ENCODE data around the gene PGBD1.
A peak's percentile ranks its signal among the peaks of the same experiment; 100 is the strongest.

The PGBD1 gene

GRCh38 chr6:28351087-28351486, 69.7 kb downstream of the PGBD1 start:
- no peak for TF ChIP-seq CTCF (IDR thresholded peaks at IDR 0.05; ENCODE audit: low read depth, low read length, missing control alignments)
- peak overlapping the region; percentile 84 for H3K4me3 ChIP-seq (replicated peaks; ENCODE audit: low read depth, low read length)
- DNase-seq (ENCODE audit: extremely low read depth, low read depth): no peak

GRCh38 chr6:28351493-28351925, 70.1 kb downstream of the PGBD1 start:
- DNase-seq (ENCODE audit: extremely low read depth, low read depth): no peak
- H3K4me3 ChIP-seq (replicated peaks; ENCODE audit: low read depth, low read length): no peak overlapping the region
- no peak for TF ChIP-seq CTCF (IDR thresholded peaks at IDR 0.05; ENCODE audit: low read depth, low read length, missing control alignments)

Data from HFF-Myc (cell line).